Coronary artery (tissue), 2 donors: Measurements from ENCODE around the gene ELOVL1.
"Not testable (repeated sequence)": the region's sequence is repeated elsewhere in the genome, so short reads cannot be mapped to it uniquely, and the experiment has no call there.

Experiments used
- DNase-seq: peaks from one replicate; pipeline ENCODE4 v3.0.0-alpha.2; 2017; ENCODE audit warnings: low spot score
- H3K27ac ChIP-seq, 2 donors: fragments of 200-600 bp; sonication (generic); one replicate each; pipeline ENCODE4 v1.5.1; 2016 to 2019
- H3K4me3 ChIP-seq: fragments of 200-600 bp; sonication (generic); 2 replicates; pipeline ENCODE4 v1.5.1; 2016; ENCODE audit warnings: mild to moderate bottlenecking, moderate library complexity
- TF ChIP-seq, protein P1 (sequence below): fragments of 200-600 bp; sonication (generic); IDR thresholded peaks from one replicate; pipeline ENCODE4 v1.5.1; 2019; ENCODE audit warnings: antibody characterized with exemption

The ELOVL1 gene

DNA sequence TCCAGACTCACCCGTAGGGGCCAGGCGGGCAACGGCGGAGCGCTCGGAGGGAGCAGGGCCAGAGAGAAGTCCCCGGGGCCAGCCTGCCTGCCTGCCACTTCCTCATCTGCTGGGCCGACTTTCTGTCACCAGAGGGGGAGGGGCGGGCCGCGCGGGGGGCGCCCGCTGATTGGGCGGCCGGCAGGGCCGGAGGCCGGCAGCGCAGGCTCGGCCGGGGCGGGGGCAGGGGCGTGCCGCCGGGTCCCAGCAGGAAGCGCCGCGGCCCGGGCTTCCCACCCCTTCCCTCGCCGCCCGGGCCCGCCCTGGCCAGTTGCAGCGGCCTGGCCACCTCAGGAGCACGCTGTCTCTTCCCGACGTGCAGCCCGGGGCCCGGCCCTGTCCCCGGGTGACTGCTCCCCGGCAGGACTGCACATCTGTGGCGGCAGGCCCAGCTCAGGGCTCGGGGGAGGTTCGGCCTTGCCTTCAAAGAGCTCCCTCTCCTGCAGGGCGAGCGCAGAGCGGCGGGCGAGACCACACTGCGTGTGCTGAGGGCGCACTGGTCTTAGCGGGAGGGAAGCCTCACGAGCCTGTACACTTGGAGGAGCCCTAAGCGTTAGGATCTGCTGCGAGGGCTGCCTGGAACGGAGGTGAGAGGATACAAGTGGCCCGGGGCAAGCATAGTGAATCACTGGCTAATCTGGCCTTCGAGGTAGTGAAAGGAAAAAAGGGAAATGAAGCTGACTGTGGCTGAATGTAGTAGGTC is at the start of gene ELOVL1:
TSS of gene ELOVL1 (minus strand) at position 108 of the 742 bp plus-strand sequence. CDS start 2,402 bp downstream, outside the sequence.
- Histone ChIP-seq H3K4me3 (peak within 1 kb of the TSS; percentile 95), H3K27ac (peak within 1 kb of the TSS; percentile 93 to 99)
- TF ChIP-seq, protein P1, sequence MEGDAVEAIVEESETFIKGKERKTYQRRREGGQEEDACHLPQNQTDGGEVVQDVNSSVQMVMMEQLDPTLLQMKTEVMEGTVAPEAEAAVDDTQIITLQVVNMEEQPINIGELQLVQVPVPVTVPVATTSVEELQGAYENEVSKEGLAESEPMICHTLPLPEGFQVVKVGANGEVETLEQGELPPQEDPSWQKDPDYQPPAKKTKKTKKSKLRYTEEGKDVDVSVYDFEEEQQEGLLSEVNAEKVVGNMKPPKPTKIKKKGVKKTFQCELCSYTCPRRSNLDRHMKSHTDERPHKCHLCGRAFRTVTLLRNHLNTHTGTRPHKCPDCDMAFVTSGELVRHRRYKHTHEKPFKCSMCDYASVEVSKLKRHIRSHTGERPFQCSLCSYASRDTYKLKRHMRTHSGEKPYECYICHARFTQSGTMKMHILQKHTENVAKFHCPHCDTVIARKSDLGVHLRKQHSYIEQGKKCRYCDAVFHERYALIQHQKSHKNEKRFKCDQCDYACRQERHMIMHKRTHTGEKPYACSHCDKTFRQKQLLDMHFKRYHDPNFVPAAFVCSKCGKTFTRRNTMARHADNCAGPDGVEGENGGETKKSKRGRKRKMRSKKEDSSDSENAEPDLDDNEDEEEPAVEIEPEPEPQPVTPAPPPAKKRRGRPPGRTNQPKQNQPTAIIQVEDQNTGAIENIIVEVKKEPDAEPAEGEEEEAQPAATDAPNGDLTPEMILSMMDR = no peak
- peak; percentile 95 for DNase-seq

DNA sequence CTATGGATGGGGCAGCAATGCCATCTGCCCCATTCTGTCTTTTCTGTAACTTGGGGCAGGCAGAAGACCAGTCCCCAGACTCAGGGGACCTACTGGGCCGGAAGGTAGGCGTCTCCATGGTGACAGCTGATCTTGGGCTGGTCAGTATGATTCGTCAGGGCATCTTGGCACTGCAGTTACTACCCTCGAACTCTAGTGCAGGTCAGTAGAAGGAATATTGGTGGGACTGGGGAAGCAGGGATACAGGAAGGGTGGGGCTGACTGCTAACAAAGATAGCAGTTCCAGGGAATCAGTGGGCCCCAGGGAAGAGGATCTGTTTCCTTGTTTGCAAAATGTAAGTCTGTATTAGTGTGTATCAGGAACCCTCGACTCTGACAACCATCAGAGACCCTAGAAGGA is 48.1 kb upstream of the ELOVL1 start:
- peak; percentile 33 for DNase-seq
- Histone ChIP-seq H3K4me3 (no peak overlapping the region), H3K27ac (no peak overlapping the region)
- TF ChIP-seq, protein P1 = no peak

DNA sequence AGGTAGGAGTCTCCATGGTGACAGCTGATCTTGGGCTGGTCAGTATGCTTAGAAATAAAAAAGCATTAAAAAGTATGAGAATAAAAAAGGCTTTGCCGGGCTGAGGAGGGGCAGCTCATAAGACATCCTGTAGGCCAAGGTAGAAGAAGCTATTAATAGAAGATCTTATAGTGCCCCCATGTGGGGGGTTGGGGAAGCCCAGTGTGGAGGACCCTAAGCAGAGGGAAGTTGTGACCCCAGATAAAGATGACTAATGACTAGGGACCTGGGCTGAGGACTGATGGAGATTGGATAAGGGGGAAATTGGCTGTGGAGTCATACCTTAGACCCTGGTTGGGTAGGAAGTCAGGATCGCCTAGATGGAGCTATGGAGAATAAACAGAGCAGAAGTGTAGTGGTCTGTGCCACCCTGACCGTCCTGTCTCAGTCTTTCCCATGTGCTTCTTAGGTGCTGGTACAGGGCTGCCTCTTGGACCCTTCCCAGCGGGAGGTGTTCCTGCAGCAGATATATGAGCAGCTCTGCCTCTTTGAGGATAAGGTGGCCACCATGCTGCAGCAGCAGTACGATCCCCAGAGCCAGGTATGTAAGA is 46.9 kb upstream of the ELOVL1 start:
- no peak for DNase-seq

DNA sequence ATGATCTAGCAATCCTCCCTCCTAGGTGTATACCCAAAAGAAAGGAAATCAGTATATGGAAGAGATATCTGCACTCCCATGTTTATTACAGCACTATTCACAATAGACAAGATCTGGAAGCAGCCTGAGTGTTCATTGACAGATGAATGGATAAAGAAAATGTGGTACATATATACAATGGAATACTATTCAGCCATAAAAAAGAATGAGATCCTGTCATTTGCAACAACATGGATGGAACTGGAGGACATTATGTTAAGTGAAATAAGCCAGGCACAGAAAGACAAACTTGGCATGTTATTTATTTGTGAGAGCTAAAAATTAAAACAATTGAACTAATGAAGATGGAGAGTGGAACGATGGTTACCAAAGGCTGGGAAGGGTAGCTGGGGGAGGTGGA is 45.6 kb upstream of the ELOVL1 start:
- H3K27ac ChIP-seq, DNase-seq, H3K4me3 ChIP-seq: not testable (repeated sequence)

More for the DNA sequence above, 46.9 kb upstream of the ELOVL1 start:
- TF ChIP-seq, protein P1 = peak; percentile 37
- Histone ChIP-seq H3K4me3 (no peak overlapping the region), H3K27ac (no peak overlapping the region)

DNA sequence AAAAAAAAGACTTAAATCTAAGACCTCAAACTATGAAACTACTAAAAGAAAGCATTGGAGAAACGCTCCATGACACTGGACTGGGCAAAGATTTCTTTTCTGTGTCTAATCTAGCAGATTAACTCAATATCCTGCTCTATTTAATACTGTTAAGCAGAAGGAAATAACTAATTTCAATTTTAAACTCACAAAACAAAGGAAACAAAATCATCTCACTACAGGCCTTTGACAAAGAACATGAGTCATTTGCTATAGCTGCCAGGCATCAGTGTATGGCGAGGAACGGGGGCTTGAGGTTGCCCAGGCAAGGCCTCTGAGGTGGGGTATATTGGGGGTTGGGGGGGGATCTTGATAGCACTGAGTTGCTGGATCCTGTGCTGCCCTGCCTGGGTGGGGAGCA is 42.8 kb upstream of the ELOVL1 start:
- no peak for DNase-seq
- no peak overlapping the region for H3K4me3 ChIP-seq
- TF ChIP-seq, protein P1 = no peak
- no peak overlapping the region for H3K27ac ChIP-seq

DNA sequence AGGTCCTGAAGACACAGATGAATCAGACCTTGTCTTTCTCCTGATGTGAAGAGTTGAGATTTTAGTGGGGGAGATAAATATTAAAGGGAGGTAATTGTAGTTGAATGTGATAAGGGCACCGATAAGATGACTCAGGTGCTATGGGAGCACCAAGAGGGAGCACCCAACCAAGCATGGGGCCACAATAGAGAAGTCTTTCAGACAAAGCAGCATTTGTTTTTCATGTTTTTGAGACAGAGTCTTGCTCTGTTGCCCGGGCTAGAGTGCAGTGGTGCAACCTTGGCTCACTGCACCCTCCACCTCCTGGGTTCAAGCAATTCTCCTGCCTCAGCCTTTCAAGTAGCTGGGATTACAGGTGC is 38.0 kb upstream of the ELOVL1 start:
- TF ChIP-seq, protein P1 = no peak
- Histone ChIP-seq H3K4me3 (no peak overlapping the region), H3K27ac (no peak overlapping the region)
- no peak for DNase-seq

DNA sequence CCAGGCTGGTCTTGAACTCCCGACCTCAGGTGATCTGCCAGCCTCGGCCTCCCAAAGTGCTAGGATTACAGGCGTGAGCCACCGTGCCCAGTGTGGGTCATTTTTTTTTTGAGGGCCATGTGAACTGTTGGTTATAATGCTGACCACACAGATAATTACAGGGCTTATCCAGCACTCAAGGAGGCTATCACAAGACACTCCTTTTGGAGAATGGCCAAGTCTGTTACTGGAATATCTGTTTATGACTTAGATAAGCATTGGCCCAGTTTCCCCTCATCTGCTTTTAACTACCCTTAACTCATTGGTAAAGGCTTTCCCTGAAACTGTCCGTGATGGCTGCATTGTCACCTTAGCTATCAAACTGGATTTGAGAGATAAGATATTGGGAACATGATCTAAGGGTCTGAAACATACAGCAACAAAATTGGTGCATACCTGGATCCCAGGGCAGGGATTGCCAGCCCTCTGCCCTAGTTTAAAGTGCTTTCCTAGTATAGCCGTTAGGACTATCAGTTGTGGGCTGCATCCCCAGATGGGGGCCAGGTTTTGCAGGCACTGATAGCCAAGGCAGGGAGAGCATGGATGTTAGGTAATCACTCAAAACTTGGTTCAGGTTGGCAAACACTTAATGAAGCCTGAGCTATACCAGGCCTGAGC is 37.5 kb upstream of the ELOVL1 start:
- no peak overlapping the region for H3K4me3 ChIP-seq
- H3K27ac ChIP-seq = no peak overlapping the region
- no peak for DNase-seq
- TF ChIP-seq, protein P1 = no peak
